Liver (tissue), 9 donors: ENCODE measurements around the gene ARID5B. TPM values are rescaled to one million over a fixed set of nuclear protein-coding genes. Genes with fewer than 3 reads are reported as not detected.

ENCODE experiments used
- DNase-seq: peaks from one replicate; pipeline ENCODE4 v3.0.0-alpha.2; 2017; ENCODE audit warnings: low spot score
- H3K27ac ChIP-seq, 2 donors: one replicate each; pipeline ENCODE4 v1.7.0; 2013; ENCODE audit warnings: inconsistent platforms in 2 of 2, low read length in 2 of 2, control low read depth in 1 of 2, low read depth in 1 of 2, mild to moderate bottlenecking in 1 of 2
- H3K27me3 ChIP-seq, 4 donors: one replicate each; pipeline versions ENCODE4 v1.6.1 to v1.7.0; 2013; ENCODE audit warnings: low read length in 3 of 4, inconsistent platforms in 1 of 4, mild to moderate bottlenecking in 1 of 4, moderate library complexity in 1 of 4; ENCODE audit not compliant: control insufficient read depth in 4 of 4, insufficient read depth in 4 of 4
- H3K36me3 ChIP-seq, 4 donors: one replicate each; pipeline versions ENCODE4 v1.6.1 to v1.7.0; 2013; ENCODE audit warnings: low read length in 3 of 4, mild to moderate bottlenecking in 3 of 4, low read depth in 1 of 4, moderate library complexity in 1 of 4; ENCODE audit not compliant: control insufficient read depth in 4 of 4, insufficient read depth in 3 of 4
- H3K4me1 ChIP-seq, 4 donors: one replicate each; pipeline versions ENCODE4 v1.6.1 to v1.7.0; 2013; ENCODE audit warnings: low read length in 3 of 4, mild to moderate bottlenecking in 3 of 4, moderate library complexity in 1 of 4; ENCODE audit not compliant: control insufficient read depth in 4 of 4, insufficient read depth in 4 of 4
- H3K4me3 ChIP-seq, 3 donors: one replicate each; pipeline versions ENCODE4 v1.6.1 to v1.7.0; 2013; ENCODE audit warnings: low read length in 3 of 3, control low read depth in 1 of 3, low read depth in 1 of 3, mild to moderate bottlenecking in 1 of 3
- H3K9ac ChIP-seq, 2 donors: one replicate each; pipeline ENCODE4 v1.7.0; 2013; ENCODE audit warnings: low read length in 2 of 2, mild to moderate bottlenecking in 2 of 2, moderate library complexity in 2 of 2, control low read depth in 1 of 2, low read depth in 1 of 2
- H3K9me3 ChIP-seq, 4 donors: one replicate each; pipeline versions ENCODE4 v1.6.1 to v1.7.0; 2013; ENCODE audit warnings: low read length in 3 of 4; ENCODE audit not compliant: control insufficient read depth in 4 of 4
- EGR1 ChIP-seq, 2 donors: IDR thresholded peaks; 2 replicates each; pipeline ENCODE4 v1.6.1; 2016 to 2018; ENCODE audit warnings: antibody characterized with exemption in 2 of 2, low read depth in 2 of 2
- FOXA1 ChIP-seq: IDR thresholded peaks from 2 replicates; pipeline ENCODE4 v1.6.1; 2016; ENCODE audit warnings: antibody characterized with exemption
- FOXA2 ChIP-seq: IDR thresholded peaks from 2 replicates; pipeline ENCODE4 v1.6.1; 2016; ENCODE audit warnings: antibody characterized with exemption
- GABPA ChIP-seq, 2 donors: IDR thresholded peaks in 1 of 2; conservative IDR thresholded peaks in 1 of 2; 2 replicates each; pipeline ENCODE4 v1.6.1; 2016; ENCODE audit warnings: antibody characterized with exemption in 2 of 2, mild to moderate bottlenecking in 1 of 2, moderate library complexity in 1 of 2
- HNF4A ChIP-seq, 2 donors: conservative IDR thresholded peaks; 2 replicates each; pipeline ENCODE4 v1.6.1; 2016; ENCODE audit warnings: antibody characterized with exemption in 2 of 2, mild to moderate bottlenecking in 2 of 2
- HNF4G ChIP-seq: IDR thresholded peaks from 2 replicates; pipeline ENCODE4 v1.6.1; 2016; ENCODE audit warnings: antibody characterized with exemption
- JUND ChIP-seq, 2 donors: IDR thresholded peaks; 2 replicates each; pipeline ENCODE4 v1.6.1; 2016; ENCODE audit warnings: antibody characterized with exemption in 2 of 2
- NR2F2 ChIP-seq: IDR thresholded peaks from 2 replicates; pipeline ENCODE4 v1.6.1; 2016; ENCODE audit warnings: antibody characterized with exemption
- RAD21 ChIP-seq, 2 donors: IDR thresholded peaks; 2 replicates each; pipeline ENCODE4 v1.6.1; 2016; ENCODE audit warnings: antibody characterized with exemption in 2 of 2, mild to moderate bottlenecking in 2 of 2
- SP1 ChIP-seq: IDR thresholded peaks from 2 replicates; pipeline ENCODE4 v1.6.1; 2018; ENCODE audit warnings: antibody characterized with exemption, mild to moderate bottlenecking
- TAF1 ChIP-seq: conservative IDR thresholded peaks from 2 replicates; pipeline ENCODE4 v1.6.1; 2016; ENCODE audit warnings: antibody characterized with exemption, mild to moderate bottlenecking
- polyA plus RNA-seq, 2 donors: library from polyadenylated mRNA; stranded (reverse) in 1 of 2; unstranded in 1 of 2; fragments of 200-250 nt in 1 of 2; fragments of >200 nt in 1 of 2; fragmentation: Nextera tagmentation in 1 of 2; extraction: Ambion mirVana in 1 of 2; gene quantifications; one replicate each; pipeline versions ENCODE4 v1.2.1 to v1.2.3, GENCODE V29; 2013 to 2015
- total RNA-seq, 2 donors: library from RNA; depleted of rRNA; stranded (reverse); fragments of >200 nt; gene quantifications; one replicate each; pipeline ENCODE4 v1.2.3, GENCODE V29; 2014
- TF ChIP-seq, protein P1 (sequence below): IDR thresholded peaks from 2 replicates; pipeline ENCODE4 v1.6.1; 2016; ENCODE audit warnings: antibody characterized with exemption, mild to moderate bottlenecking
- TF ChIP-seq, protein P2 (sequence below): IDR thresholded peaks from 2 replicates; pipeline ENCODE4 v1.6.1; 2016; ENCODE audit warnings: antibody characterized with exemption
- TF ChIP-seq, protein P3 (sequence below): fragments of 150-350 bp; IDR thresholded peaks from 2 replicates; pipeline ENCODE4 v1.5.1; 2017; ENCODE audit warnings: improper control_type of control experiment, low read depth, low read length; ENCODE audit not compliant: missing input control
- TF ChIP-seq, protein P4 (sequence below): IDR thresholded peaks from 2 replicates; pipeline ENCODE4 v1.6.1; 2016; ENCODE audit warnings: antibody characterized with exemption
- TF ChIP-seq, protein P5 (sequence below): IDR thresholded peaks from 2 replicates; pipeline ENCODE4 v1.6.1; 2016; ENCODE audit warnings: antibody characterized with exemption
- donor health status: healthy.
- donor health status: healthy.
- donor health status: healthy.
- donor health status: healthy.
- donor health status: healthy.

ARID5B gene
- total and polyA plus RNA-seq, 4 donors, result 1.3 to 6.4 (median 5.2) TPM

DNA sequence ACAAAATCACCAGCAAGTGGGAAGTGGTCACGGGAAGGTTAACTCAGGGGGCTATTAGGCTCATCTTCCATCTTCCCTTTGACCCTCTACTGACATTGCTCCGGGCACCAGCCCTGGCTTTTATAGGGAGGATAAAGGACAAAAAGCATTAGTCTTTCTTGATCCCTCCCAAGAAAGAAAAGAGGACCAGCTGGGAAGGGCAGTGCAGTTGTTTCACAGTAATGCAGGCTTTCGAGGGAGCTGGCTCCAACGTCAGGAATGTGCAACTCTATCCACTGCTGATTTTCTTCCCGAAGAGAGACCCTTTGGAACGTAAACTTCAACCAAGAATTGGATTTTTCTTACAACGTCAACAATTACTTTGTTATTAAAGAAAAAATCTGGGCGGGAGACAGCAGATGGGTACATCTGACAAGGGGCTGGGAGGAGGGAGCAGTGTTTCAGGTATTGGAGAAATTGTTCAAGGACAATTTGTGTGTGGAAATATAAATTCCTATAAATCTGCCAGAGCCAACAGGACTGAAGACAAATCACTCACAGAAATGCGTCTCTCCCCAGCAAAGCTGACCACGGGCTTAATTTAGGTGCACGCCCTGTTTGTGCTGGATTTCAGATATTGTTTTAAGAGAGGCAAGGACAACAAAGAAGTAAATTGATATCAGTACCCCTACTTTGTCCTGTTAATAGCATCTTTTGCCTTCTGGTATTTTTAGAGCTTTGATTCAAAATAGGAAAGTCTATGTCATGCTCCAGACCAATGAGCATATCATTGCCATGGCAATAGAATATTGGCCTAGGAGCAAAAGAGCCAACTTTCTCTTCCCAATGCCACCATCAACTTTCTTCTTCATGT lies 23.4 kb upstream of the ARID5B start (continued):
- TF ChIP-seq, protein P1, sequence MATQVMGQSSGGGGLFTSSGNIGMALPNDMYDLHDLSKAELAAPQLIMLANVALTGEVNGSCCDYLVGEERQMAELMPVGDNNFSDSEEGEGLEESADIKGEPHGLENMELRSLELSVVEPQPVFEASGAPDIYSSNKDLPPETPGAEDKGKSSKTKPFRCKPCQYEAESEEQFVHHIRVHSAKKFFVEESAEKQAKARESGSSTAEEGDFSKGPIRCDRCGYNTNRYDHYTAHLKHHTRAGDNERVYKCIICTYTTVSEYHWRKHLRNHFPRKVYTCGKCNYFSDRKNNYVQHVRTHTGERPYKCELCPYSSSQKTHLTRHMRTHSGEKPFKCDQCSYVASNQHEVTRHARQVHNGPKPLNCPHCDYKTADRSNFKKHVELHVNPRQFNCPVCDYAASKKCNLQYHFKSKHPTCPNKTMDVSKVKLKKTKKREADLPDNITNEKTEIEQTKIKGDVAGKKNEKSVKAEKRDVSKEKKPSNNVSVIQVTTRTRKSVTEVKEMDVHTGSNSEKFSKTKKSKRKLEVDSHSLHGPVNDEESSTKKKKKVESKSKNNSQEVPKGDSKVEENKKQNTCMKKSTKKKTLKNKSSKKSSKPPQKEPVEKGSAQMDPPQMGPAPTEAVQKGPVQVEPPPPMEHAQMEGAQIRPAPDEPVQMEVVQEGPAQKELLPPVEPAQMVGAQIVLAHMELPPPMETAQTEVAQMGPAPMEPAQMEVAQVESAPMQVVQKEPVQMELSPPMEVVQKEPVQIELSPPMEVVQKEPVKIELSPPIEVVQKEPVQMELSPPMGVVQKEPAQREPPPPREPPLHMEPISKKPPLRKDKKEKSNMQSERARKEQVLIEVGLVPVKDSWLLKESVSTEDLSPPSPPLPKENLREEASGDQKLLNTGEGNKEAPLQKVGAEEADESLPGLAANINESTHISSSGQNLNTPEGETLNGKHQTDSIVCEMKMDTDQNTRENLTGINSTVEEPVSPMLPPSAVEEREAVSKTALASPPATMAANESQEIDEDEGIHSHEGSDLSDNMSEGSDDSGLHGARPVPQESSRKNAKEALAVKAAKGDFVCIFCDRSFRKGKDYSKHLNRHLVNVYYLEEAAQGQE, result no peak
- TF ChIP-seq FOXA1, result no peak
- TF ChIP-seq HNF4A (conservative IDR thresholded peaks at IDR 0.05), result no peak
- TF ChIP-seq NR2F2, result no peak
- TF ChIP-seq TAF1, result no peak
- TF ChIP-seq RAD21 (IDR thresholded peaks at IDR 0.05), result no peak

DNA sequence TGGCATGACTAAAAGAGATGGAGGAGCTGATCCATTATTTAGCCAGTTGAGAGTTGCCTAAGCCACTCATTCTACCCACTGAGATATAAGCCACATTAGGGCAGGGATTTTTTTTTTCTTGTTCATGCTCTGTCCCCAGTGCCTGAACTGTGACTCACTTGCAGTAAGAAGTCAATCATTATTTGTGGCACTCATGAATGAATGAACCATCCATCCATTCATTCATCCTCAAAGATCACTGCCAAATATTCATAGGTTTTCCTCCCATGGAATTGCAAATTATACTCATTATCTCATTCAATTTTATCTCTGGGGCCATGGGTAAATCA lies 22.8 kb upstream of the ARID5B start:
- Histone ChIP-seq H3K9ac (no peak overlapping the region), H3K27ac (no peak overlapping the region), H3K4me3 (no peak overlapping the region), H3K9me3 (no peaks in the 10 kb centered on the region), H3K4me1 (peaks cover 0 to 2% (median 0%) of the 10 kb centered on the region in 4 donors), H3K36me3 (no peaks in the 10 kb centered on the region), H3K27me3 (no peaks in the 10 kb centered on the region)
- no peak for DNase-seq
- TF ChIP-seq HNF4G, result no peak
- TF ChIP-seq JUND (IDR thresholded peaks at IDR 0.05), result no peak
- TF ChIP-seq HNF4A (conservative IDR thresholded peaks at IDR 0.05), result no peak
- TF ChIP-seq NR2F2, result no peak
- TF ChIP-seq FOXA1, result no peak
- TF ChIP-seq, protein P2, sequence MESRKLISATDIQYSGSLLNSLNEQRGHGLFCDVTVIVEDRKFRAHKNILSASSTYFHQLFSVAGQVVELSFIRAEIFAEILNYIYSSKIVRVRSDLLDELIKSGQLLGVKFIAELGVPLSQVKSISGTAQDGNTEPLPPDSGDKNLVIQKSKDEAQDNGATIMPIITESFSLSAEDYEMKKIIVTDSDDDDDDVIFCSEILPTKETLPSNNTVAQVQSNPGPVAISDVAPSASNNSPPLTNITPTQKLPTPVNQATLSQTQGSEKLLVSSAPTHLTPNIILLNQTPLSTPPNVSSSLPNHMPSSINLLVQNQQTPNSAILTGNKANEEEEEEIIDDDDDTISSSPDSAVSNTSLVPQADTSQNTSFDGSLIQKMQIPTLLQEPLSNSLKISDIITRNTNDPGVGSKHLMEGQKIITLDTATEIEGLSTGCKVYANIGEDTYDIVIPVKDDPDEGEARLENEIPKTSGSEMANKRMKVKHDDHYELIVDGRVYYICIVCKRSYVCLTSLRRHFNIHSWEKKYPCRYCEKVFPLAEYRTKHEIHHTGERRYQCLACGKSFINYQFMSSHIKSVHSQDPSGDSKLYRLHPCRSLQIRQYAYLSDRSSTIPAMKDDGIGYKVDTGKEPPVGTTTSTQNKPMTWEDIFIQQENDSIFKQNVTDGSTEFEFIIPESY, result no peak
- no peak for TF ChIP-seq EGR1 (IDR thresholded peaks at IDR 0.05; ENCODE audit: low read depth in 2 of 2)
- TF ChIP-seq SP1, result no peak
- TF ChIP-seq, protein P3, sequence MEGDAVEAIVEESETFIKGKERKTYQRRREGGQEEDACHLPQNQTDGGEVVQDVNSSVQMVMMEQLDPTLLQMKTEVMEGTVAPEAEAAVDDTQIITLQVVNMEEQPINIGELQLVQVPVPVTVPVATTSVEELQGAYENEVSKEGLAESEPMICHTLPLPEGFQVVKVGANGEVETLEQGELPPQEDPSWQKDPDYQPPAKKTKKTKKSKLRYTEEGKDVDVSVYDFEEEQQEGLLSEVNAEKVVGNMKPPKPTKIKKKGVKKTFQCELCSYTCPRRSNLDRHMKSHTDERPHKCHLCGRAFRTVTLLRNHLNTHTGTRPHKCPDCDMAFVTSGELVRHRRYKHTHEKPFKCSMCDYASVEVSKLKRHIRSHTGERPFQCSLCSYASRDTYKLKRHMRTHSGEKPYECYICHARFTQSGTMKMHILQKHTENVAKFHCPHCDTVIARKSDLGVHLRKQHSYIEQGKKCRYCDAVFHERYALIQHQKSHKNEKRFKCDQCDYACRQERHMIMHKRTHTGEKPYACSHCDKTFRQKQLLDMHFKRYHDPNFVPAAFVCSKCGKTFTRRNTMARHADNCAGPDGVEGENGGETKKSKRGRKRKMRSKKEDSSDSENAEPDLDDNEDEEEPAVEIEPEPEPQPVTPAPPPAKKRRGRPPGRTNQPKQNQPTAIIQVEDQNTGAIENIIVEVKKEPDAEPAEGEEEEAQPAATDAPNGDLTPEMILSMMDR, result no peak
- TF ChIP-seq, protein P4, sequence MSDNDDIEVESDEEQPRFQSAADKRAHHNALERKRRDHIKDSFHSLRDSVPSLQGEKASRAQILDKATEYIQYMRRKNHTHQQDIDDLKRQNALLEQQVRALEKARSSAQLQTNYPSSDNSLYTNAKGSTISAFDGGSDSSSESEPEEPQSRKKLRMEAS, result no peak
- TF ChIP-seq GABPA (IDR thresholded peaks at IDR 0.05 in 1 of 2, conservative IDR thresholded peaks at IDR 0.05 in 1 of 2), result no peak
- TF ChIP-seq RAD21 (IDR thresholded peaks at IDR 0.05), result no peak
- TF ChIP-seq, protein P5, sequence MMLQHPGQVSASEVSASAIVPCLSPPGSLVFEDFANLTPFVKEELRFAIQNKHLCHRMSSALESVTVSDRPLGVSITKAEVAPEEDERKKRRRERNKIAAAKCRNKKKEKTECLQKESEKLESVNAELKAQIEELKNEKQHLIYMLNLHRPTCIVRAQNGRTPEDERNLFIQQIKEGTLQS, result no peak
- TF ChIP-seq, protein P1, result no peak
- no peak for TF ChIP-seq TAF1
- TF ChIP-seq FOXA2, result no peak
